OCI-LY7 (cell line): ENCODE data around the gene MYLK. TPM values are rescaled to one million over a fixed set of nuclear protein-coding genes. Genes with fewer than 3 reads are reported as not detected.

Source experiments
- BruUV-seq: library from RNA; stranded (reverse); fragments of 400-500 nt; replicated peaks from 2 replicates; lab custom pipeline; 2021; lab: Mats Ljungman, UMichigan
- CTCF ChIA-PET: fragments of 300-600 bp; sonication (Branson Sonifier 250); formaldehyde crosslinking; loops from one replicate; lab custom pipeline; 2022; ENCODE audit warnings: antibody characterized with exemption; ENCODE audit not compliant: unreplicated experiment; lab: Charles Lee
- POLR2A ChIA-PET: fragments of 300-600 bp; sonication (Branson Sonifier 250); formaldehyde crosslinking; loops from one replicate; lab custom pipeline; 2022; ENCODE audit warnings: antibody characterized with exemption; lab: Charles Lee
- DNase-seq: peaks from one replicate; pipeline ENCODE4 v3.0.0-alpha.2; 2015; ENCODE audit warnings: low spot score
- H2AFZ ChIP-seq: fragments of 200-600 bp; sonication (generic), shearing (Covaris generic); 2 replicates; pipeline ENCODE4 v1.6.1; 2014; ENCODE audit warnings: mild to moderate bottlenecking, antibody characterized with exemption, low read length, moderate library complexity
- H3K27ac ChIP-seq: fragments of 200-600 bp; sonication (generic); 2 replicates; pipeline ENCODE4 v1.5.1; 2014; ENCODE audit warnings: mixed run types, low read depth, mild to moderate bottlenecking, moderate library complexity, low read length, inconsistent platforms; ENCODE audit not compliant: poor library complexity, severe bottlenecking
- H3K36me3 ChIP-seq: fragments of 200-600 bp; sonication (generic); 2 replicates; pipeline ENCODE4 v1.6.1; 2014; ENCODE audit warnings: mild to moderate bottlenecking, antibody characterized with exemption, low read length, moderate library complexity, mixed read lengths; ENCODE audit not compliant: insufficient read depth
- H3K4me1 ChIP-seq: fragments of 200-600 bp; sonication (generic); 2 replicates; pipeline ENCODE4 v1.5.1; 2014; ENCODE audit warnings: mild to moderate bottlenecking, low read length; ENCODE audit not compliant: insufficient read depth, poor library complexity, severe bottlenecking
- H3K4me2 ChIP-seq: fragments of 200-600 bp; sonication (generic); 2 replicates; pipeline ENCODE4 v1.6.1; 2014; ENCODE audit warnings: mild to moderate bottlenecking, low read length
- H3K4me3 ChIP-seq: fragments of 200-600 bp; sonication (generic); 2 replicates; pipeline ENCODE4 v1.5.1; 2014; ENCODE audit warnings: mild to moderate bottlenecking, low read depth, low read length; ENCODE audit not compliant: poor library complexity, severe bottlenecking
- H3K79me2 ChIP-seq: fragments of 200-600 bp; sonication (generic); 2 replicates; pipeline ENCODE4 v1.6.1; 2016; ENCODE audit warnings: low read depth, mild to moderate bottlenecking, low read length, moderate library complexity, mixed read lengths; ENCODE audit not compliant: insufficient read depth
- H3K9me2 ChIP-seq: fragments of 200-600 bp; sonication (generic); 2 replicates; pipeline ENCODE4 v1.6.1; 2016; ENCODE audit warnings: mild to moderate bottlenecking, low read length, mixed read lengths; ENCODE audit not compliant: insufficient read depth
- H3K9me3 ChIP-seq: fragments of 200-600 bp; sonication (generic); 2 replicates; pipeline ENCODE4 v1.6.1; 2014; ENCODE audit warnings: mild to moderate bottlenecking, mixed run types, low read length, mixed read lengths
- H4K20me1 ChIP-seq: fragments of 200-600 bp; sonication (generic); 2 replicates; pipeline ENCODE4 v1.6.1; 2014; ENCODE audit warnings: mild to moderate bottlenecking, antibody characterized with exemption, low read length, moderate library complexity, mixed read lengths; ENCODE audit not compliant: insufficient read depth
- CTCF ChIP-seq: fragments of 200-600 bp; sonication (generic); conservative IDR thresholded peaks from 2 replicates; pipeline ENCODE4 v1.5.1; 2014; ENCODE audit warnings: mild to moderate bottlenecking, antibody characterized with exemption, low read length, moderate library complexity, mixed read lengths
- EZH2phosphoT487 ChIP-seq: fragments of 200-600 bp; sonication (generic); IDR thresholded peaks from 2 replicates; pipeline ENCODE4 v1.6.1; 2018; ENCODE audit warnings: low read depth, borderline replicate concordance, mild to moderate bottlenecking, mixed run types, antibody characterized with exemption, low read length, moderate library complexity, mixed read lengths
- intact Hi-C: fragments of 100-400 bp; cut with micrococcal nuclease; formaldehyde crosslinking; loops from one replicate; pipeline ENCODE4 v1.10.0; 2022; ENCODE audit not compliant: unreplicated experiment
- total RNA-seq, 2 experiments: library from RNA; depleted of rRNA in 1 of 2; stranded (reverse); fragments of >200 nt in 1 of 2; shearing (Covaris generic) in 1 of 2; gene quantifications; 2 replicates each; pipeline ENCODE4 v1.2.3, GENCODE V29; 2014 to 2022

The MYLK gene
- total RNA-seq, 2 experiments from 2014 or later: not detected

- H3K9me2 ChIP-seq: no peaks in the 10 kb centered on the region
- H2AFZ ChIP-seq: no peak overlapping the region
- H4K20me1 ChIP-seq: no peaks in the 10 kb centered on the region
- H3K36me3 ChIP-seq: no peaks in the 10 kb centered on the region
- CTCF ChIA-PET: no interaction called here
- DNase-seq: no peak
- POLR2A ChIA-PET: interaction anchor here (0.9 kb wide), 1 partner anchor 10 kb away, joined by 4 read pairs; no protein-coding TSS in a partner anchor
- H3K4me3 ChIP-seq: no peak overlapping the region
- H3K4me2 ChIP-seq: no peak overlapping the region
- intact Hi-C loops: no loop called here
- no TSS peak for BruUV-seq
- no peak overlapping the region for H3K27ac ChIP-seq
- H3K79me2 ChIP-seq: no peaks in the 10 kb centered on the region
- no peaks in the 10 kb centered on the region for H3K9me3 ChIP-seq
- H3K4me1 ChIP-seq: no peaks in the 10 kb centered on the region
- TF ChIP-seq EZH2phosphoT487 (no peak), CTCF (no peak)
These were observed 150.2 kb downstream of the MYLK start for GRCh38 chr3:123733805-123734526.

GRCh38 chr3:123733341-123733740 lies 150.8 kb downstream of the MYLK start:
- Histone ChIP-seq H3K4me2 (no peak overlapping the region), H3K4me3 (no peak overlapping the region), H3K36me3 (no peaks in the 10 kb centered on the region), H3K27ac (no peak overlapping the region), H3K9me3 (no peaks in the 10 kb centered on the region), H3K79me2 (no peaks in the 10 kb centered on the region), H2AFZ (no peak overlapping the region), H3K4me1 (no peaks in the 10 kb centered on the region), H3K9me2 (no peaks in the 10 kb centered on the region), H4K20me1 (no peaks in the 10 kb centered on the region)
- DNase-seq: no peak
- ChIA-PET POLR2A (no interaction called here), CTCF (no interaction called here)
- intact Hi-C loops: no loop called here
- no TSS peak for BruUV-seq
- TF ChIP-seq EZH2phosphoT487: no peak
- no peak for TF ChIP-seq CTCF

GRCh38 chr3:123732447-123732846 lies 151.7 kb downstream of the MYLK start:
- Histone ChIP-seq H3K4me3 (no peak overlapping the region), H3K79me2 (no peaks in the 10 kb centered on the region), H3K36me3 (no peaks in the 10 kb centered on the region), H3K9me3 (no peaks in the 10 kb centered on the region), H2AFZ (no peak overlapping the region), H4K20me1 (no peaks in the 10 kb centered on the region), H3K27ac (no peak overlapping the region), H3K9me2 (no peaks in the 10 kb centered on the region), H3K4me1 (no peaks in the 10 kb centered on the region), H3K4me2 (no peak overlapping the region)
- no peak for DNase-seq
- CTCF ChIA-PET: no interaction called here
- BruUV-seq: no TSS peak
- intact Hi-C loops: no loop called here
- POLR2A ChIA-PET: interaction anchor here (0.7 kb wide), 1 partner anchor 388 kb away, joined by 3 read pairs; no protein-coding TSS in a partner anchor
- TF ChIP-seq CTCF (no peak), EZH2phosphoT487 (no peak)
